Stimulated activated CD4-positive, alpha-beta T cell treated with anti-CD3 and anti-CD28 coated beads, TNF-alpha, amount 100 ng/mL, for 48 hours (primary cell): Measurements from ENCODE around the gene WDTC1.
"Not testable (repeated sequence)": the region's sequence is repeated elsewhere in the genome, so short reads cannot be mapped to it uniquely, and the experiment has no call there.

Experiments used
- DNase-seq, 3 donors: peaks; one replicate each; pipeline ENCODE4 v3.0.0-alpha.2; 2020; ENCODE audit warnings: low read depth in 3 of 3

WDTC1 gene

DNA sequence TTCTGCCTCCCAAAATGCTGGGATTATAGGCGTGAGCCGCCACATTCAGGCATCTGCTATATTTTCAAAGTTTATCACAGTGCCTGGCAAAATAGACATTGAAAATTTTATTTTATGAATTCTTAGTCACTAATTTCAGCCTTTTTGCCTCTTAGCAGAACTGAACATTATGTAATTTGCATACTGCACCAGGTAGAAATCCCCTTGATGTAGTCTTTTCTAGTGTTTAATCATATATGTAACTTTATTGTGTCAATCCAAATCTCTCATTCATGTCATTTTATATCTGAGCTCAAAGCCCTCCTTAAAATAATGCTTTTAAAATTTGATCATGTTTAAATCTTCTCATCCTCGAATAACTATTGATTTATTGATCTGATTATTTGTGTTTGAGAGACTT, 19.2 kb downstream of the WDTC1 start:
- no peak for DNase-seq

GRCh38 chr1:27255136-27255535, 20.7 kb downstream of the WDTC1 start:
- no peak for DNase-seq

DNA sequence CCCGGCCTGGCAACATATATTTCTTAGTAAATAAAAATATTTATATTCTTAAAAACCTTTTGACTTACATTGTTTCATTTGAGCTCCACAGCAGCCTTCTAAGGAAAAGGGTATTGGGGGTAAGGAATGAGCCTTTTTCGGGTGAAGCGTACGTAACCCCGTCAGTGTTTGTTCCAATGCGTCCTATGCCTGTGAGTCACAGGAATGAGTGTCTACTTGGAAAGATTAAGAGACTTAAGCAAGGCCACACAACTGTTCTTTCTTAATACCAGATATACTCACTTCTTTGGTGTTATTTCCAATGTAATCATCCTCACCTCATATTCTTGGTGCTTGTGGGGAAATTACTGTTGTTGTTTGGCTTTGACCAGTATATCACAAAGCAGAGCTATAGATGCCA, 22.7 kb downstream of the WDTC1 start:
- DNase-seq = no peak

- no peak for DNase-seq
Observed at GRCh38 chr1:27258598-27258997, 24.2 kb downstream of the WDTC1 start.

DNA sequence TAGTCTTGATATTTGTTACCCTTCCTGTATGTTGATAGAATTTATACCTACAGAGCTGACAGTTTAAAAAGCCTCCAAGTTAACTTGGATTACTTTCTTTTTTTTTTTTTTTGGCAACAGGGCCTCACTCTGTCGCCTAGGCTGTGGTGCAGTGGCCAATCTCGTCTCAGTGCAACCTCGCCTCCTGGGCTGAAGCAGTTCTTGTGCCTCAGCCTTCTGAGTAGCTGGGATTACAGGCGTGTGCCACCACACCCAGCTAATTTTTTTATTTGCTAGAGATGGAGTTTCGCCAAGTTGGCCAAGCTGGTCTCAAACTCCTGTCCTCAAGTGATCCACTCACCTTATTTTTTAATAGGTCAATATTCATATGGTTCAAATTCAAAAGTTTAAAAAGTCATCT, 32.7 kb downstream of the WDTC1 start:
- DNase-seq = no peak

GRCh38 chr1:27269276-27269675, 34.8 kb downstream of the WDTC1 start:
- DNase-seq = no peak

DNA sequence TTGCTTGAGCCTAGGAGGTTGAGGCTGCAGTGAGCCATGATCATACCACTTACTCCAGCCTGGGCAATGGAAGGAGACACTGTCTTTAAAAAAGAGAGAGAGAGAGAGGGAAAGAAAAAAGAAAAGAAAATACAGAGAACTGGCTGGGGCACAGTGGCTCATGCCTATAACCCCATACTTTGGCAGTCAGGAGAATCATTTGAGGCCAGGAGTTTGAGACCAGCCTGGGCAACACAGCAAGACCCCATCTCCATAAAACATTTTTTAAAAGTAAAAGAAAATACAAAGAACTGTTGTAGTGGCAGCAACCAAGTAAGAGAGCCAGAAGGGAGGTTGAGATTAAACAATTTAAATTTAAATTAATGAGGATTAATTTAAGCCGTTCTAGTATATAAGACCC, 39.8 kb downstream of the WDTC1 start:
- DNase-seq = no peak

GRCh38 chr1:27275696-27276095, 41.3 kb downstream of the WDTC1 start:
- DNase-seq = no peak

DNA sequence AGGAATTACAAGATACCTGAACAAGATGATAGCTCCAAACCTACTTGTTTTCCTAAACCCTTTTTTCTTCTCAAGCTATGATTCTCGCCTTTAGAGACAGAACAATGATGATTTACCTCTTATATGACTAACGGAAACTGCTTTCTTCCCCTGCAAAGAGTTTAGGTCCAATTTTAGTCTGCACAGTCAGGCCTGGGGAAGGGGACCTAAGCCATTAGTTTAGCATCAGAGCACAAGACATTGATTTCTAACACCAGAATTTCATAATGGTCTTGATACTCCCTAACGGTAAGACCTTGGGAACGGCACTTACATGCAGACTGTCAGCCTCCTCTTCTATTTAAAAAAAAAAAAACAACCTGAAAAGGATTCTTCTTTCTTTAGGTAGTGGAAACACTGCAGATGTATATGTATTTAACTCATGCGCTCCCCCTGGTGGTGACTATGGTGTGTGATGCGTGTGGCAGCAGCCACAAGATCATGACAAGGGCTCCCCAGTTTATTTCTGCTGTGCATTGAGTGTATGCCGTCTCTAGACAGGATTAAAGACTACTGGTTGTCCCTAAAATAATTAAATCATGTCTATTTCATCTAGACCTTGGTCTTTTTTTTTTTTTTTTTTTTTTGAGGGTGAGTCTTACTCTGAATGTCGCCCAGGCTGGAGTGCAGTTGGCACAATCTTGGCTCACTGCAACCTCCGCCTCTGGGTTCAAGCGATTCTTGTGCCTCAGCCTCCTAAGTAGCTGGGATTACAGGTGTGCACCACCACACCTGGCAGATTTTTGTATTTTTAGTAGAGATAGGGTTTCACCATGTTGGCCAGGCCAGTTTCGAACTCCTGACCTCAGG, 50.2 kb downstream of the WDTC1 start:
- peak; percentile 68 to 89 (median 85) for DNase-seq

DNA sequence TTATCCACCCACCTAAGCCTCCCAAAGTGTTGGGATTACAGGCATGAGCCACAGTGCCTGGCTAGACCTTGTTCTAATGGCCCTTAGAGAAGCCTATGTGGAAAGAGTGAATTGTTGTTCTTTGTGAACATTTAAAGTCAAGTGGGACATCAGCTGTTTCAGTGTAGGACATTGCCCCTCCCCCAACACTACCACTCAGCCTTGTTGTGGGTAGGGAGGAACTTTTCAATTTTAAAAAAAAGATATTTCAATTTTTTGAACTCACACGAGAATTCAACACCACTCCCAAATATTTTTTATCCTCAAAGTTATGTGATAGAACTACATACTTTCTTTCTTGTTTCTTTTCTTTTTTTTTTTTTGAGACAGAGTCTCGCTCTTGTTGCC, 50.8 kb downstream of the WDTC1 start:
- no peak for DNase-seq

GRCh38 chr1:27285821-27286220, 51.4 kb downstream of the WDTC1 start:
- not testable (repeated sequence) for DNase-seq

DNA sequence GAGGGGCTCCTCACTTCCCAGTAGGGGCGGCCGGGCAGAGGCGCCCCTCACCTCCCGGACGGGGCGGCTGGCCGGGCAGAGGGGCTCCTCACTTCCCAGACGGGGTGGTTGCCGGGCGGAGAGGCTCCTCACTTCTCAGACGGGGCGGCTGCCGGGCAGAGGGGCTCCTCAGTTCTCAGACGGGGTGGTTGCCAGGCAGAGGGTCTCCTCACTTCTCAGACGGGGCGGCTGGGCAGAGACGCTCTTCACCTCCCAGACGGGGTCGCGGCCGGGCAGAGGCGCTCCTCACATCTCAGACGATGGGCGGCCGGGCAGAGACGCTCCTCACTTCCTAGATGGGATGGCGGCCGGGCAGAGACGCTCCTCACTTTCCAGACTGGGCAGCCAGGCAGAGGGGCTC, 54.7 kb downstream of the WDTC1 start:
- DNase-seq = not testable (repeated sequence)

DNA sequence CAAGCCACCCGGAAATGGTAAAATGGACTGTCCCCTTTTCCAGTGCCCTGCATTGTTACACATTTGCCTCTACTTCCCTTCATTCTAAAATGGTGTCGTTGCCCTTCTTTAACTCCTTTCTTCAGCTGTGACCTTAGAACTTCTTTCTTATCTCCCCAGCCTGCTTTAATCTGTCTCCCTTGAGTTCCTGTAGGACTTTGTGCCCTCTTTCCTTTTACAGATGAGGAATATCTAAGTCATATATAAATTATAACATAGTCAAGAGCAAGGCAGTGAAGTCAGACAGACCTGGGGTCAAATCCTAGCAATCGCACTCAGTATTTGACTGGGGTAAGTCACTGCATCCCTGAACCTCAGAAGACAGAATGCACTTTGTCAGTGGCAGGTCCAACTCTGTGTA, 56.1 kb downstream of the WDTC1 start:
- DNase-seq = no peak

GRCh38 chr1:27292106-27292505, 57.7 kb downstream of the WDTC1 start:
- no peak for DNase-seq

- no peak for DNase-seq
Observed at GRCh38 chr1:27293915-27294314, 59.5 kb downstream of the WDTC1 start.

- DNase-seq = peak; percentile 21 to 69 (median 52)
Observed at GRCh38 chr1:27296773-27297291, 62.4 kb downstream of the WDTC1 start.

DNA sequence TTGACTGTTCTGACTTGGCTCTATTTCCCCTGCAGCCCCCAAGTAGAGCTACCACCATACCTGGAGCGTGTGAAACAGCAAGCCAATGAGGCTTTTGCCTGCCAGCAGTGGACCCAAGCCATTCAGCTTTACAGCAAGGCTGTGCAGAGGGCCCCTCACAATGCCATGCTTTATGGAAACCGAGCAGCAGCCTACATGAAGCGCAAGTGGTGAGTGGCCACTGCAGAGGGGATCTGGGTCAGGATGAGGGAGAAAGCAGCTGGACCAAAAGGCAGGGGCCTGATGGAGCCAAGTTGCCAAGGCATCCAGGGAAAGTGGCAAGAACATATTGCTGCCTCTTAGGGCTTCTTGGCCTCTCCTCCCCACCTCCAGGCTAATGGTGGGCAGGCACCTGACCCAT, 63.5 kb downstream of the WDTC1 start:
- no peak for DNase-seq

- DNase-seq = no peak
Observed at GRCh38 chr1:27298632-27299384, 64.4 kb downstream of the WDTC1 start.

- DNase-seq = no peak
Observed at GRCh38 chr1:27299385-27300271, 65.2 kb downstream of the WDTC1 start.

DNA sequence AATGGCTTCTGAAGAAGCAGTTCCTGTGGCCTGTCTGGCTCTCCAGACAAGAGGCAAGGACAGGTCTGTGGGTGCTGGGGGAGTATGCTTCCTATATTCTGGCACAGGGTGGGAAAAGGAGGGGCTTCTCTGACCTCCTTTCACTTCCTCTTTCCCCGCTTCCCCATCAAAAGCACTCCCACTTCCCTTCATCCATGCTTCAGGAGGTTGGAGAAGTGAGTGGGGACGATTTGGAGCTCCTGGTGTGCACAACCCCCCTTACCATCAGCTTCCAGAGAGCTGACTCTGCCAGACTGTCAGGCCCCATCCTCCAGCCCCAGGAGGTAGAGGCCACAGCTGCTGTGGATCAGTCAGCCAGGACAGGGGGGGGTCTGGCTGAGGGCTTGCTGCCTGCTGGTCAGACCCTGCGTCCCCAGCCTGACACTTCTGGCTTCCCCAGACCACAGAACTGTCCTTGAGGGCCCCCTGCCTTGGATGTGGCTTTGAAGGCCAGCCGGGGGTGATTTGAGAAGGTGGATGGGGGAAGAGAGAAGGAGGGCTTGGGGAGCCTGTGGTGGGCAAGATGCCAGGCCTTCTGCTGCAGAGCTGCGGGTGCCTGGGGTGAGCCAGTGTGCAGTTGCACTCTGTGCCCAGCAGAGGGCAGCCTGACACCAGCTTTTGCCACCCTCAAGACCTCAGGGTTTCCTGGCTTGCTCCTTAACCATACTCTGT, 66.1 kb downstream of the WDTC1 start:
- peak; percentile 48 to 58 (median 54) for DNase-seq

DNA sequence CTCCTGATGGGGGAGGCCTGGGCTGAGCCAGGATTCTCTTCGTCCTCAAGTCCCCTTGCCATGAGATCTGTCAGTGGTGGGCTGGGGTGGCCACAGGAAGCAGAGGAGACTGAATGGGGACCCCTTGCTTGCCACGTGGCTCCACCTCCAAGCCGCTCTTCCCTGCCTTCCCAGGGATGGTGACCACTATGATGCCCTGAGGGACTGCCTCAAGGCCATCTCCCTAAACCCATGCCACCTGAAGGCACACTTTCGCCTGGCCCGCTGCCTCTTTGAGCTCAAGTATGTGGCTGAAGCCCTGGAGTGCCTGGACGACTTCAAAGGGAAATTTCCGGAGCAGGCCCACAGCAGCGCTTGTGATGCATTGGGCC, 66.6 kb downstream of the WDTC1 start:
- no peak for DNase-seq
